Cardiac muscle cell (in vitro differentiated cells and primary cell): ENCODE data around the gene BRI3BP. TPM values are rescaled to one million over a fixed set of nuclear protein-coding genes. Genes with fewer than 3 reads are reported as not detected.

ENCODE experiments used
- DNase-seq, 2 donors: peaks; one replicate each; pipeline versions ENCODE4 v3.0.0 to v3.0.0-alpha.2; 2010 to 2017; ENCODE audit warnings: low read depth in 1 of 2, low spot score in 1 of 2
- H3K27ac ChIP-seq: fragments of 200-600 bp; sonication (generic); 2 replicates; pipeline ENCODE4 v1.5.1; 2016
- H3K27me3 ChIP-seq: fragments of 200-600 bp; sonication (generic); 2 replicates; pipeline ENCODE4 v1.6.0; 2016; ENCODE audit warnings: control low read depth
- H3K36me3 ChIP-seq: fragments of 200-600 bp; sonication (generic); 2 replicates; pipeline ENCODE4 v1.5.1; 2016; ENCODE audit warnings: control low read depth
- H3K4me1 ChIP-seq: fragments of 200-600 bp; sonication (generic); 2 replicates; pipeline ENCODE4 v1.8.1; 2017; ENCODE audit warnings: low read depth, mild to moderate bottlenecking, mixed run types
- H3K4me3 ChIP-seq: fragments of 200-600 bp; sonication (generic); 2 replicates; pipeline ENCODE4 v1.5.1; 2016; ENCODE audit warnings: mild to moderate bottlenecking
- H3K9me3 ChIP-seq: fragments of 200-600 bp; sonication (generic); 2 replicates; pipeline ENCODE4 v1.5.1; 2017; ENCODE audit warnings: low read depth, mild to moderate bottlenecking, control low read depth
- CTCF ChIP-seq: IDR thresholded peaks from 2 replicates; pipeline ENCODE4 v1.5.1; 2012; ENCODE audit warnings: low read depth, mild to moderate bottlenecking, low read length
- polyA plus RNA-seq: library from polyadenylated mRNA; unstranded; fragments of >200 nt; fragmentation: Nextera tagmentation; extraction: Ambion mirVana; gene quantifications from 2 replicates; pipeline ENCODE4 v1.2.1, GENCODE V29; 2016
- total RNA-seq: library from RNA; depleted of rRNA; stranded (reverse); fragments of >200 nt; gene quantifications from 2 replicates; pipeline ENCODE4 v1.2.3, GENCODE V29; 2016

The BRI3BP gene
- total and polyA plus RNA-seq, 2 experiments from 2014 or later, result 3.5 to 4.3 TPM

- Histone ChIP-seq H3K4me3 (no peak overlapping the region), H3K27ac (no peak overlapping the region), H3K4me1 (no peaks in the 10 kb centered on the region), H3K27me3 (no peaks in the 10 kb centered on the region), H3K9me3 (no peaks in the 10 kb centered on the region), H3K36me3 (peaks cover 4% of the 10 kb centered on the region)
- DNase-seq, result no peak
- no peak for TF ChIP-seq CTCF
These were observed 85.6 kb downstream of the BRI3BP start for GRCh38 chr12:125079084-125079483.

- H3K36me3 ChIP-seq, result peaks cover 4% of the 10 kb centered on the region
- peak in 1 of 2 donors; percentile 13 for DNase-seq
- H3K27ac ChIP-seq, result no peak overlapping the region
- H3K4me1 ChIP-seq, result no peaks in the 10 kb centered on the region
- no peaks in the 10 kb centered on the region for H3K9me3 ChIP-seq
- H3K4me3 ChIP-seq, result no peak overlapping the region
- TF ChIP-seq CTCF, result no peak
- H3K27me3 ChIP-seq, result no peaks in the 10 kb centered on the region
These were observed 86.5 kb downstream of the BRI3BP start for GRCh38 chr12:125079648-125080645.

Other genes with a start within 250 kb of the BRI3BP start
- gene SCARB1, start 129.8 kb upstream of the BRI3BP start, total RNA-seq, result 37.7 and 37.9 TPM in 2 replicates
- 42.5 and 46.3 TPM in 2 replicates for gene SCARB1, start 129.8 kb upstream of the BRI3BP start, polyA plus RNA-seq
- gene UBC, start 79.0 kb upstream of the BRI3BP start, total RNA-seq, result 831 and 1,139 TPM in 2 replicates
- 897 and 1,281 TPM in 2 replicates for gene UBC, start 79.0 kb upstream of the BRI3BP start, polyA plus RNA-seq
- 12.9 and 13.2 TPM in 2 replicates for gene DHX37, start 4.5 kb upstream of the BRI3BP start, total RNA-seq
- 4.8 and 6.0 TPM in 2 replicates for gene DHX37, start 4.5 kb upstream of the BRI3BP start, polyA plus RNA-seq
- gene AACS, start 71.8 kb downstream of the BRI3BP start, total RNA-seq, result 27.9 and 32.2 TPM in 2 replicates
- gene AACS, start 71.8 kb downstream of the BRI3BP start, polyA plus RNA-seq, result 36.8 and 47.3 TPM in 2 replicates
- gene TMEM132B, start 192.7 kb downstream of the BRI3BP start, total RNA-seq, result 2.4 and 2.9 TPM in 2 replicates
- 2.0 and 2.6 TPM in 2 replicates for gene TMEM132B, start 192.7 kb downstream of the BRI3BP start, polyA plus RNA-seq